Measurements from ENCODE around the gene LRGUK.

Gene LRGUK

DNA sequence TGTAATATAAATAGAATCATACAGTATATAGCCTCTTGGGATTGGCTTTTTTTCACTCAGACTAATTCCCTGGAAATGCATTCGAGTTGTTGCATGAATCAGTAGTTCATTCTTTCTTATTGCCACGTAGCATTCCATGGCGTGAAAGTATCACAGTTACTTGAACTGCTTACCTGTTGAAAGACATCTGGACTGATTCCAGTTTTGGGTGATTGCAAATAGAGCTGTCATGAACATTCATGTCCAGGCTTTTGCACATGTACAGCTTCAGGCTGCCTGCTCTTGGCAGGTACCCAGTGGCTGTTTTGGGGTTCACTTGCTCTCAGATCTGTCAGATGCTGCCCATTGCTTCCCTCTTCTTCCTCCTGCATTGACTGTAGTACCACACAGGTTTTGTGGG lies 54.9 kb downstream of the LRGUK start:
- in situ Hi-C loops (cut with HindIII; ENCODE audit: low sequenced_read_pairs) = no loop called here

DNA sequence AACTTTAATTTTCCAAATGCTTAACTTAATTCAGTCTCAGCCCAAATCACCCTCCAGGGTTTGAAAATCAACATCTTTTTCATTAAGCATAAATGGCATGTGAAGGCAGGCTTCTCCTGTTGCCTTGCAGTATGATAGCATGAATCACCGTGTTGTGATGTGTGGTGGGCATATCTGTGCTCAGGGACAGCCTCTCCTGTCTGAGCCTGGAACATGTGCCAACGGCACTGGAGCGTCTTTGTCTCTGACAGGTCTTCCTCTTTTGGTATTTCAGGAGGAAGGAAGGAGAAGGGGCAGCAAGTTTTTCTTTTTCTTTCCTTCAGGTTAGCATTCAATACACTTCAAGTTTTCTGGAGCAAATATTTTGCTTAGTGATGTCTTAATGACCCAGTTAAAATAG lies 57.6 kb downstream of the LRGUK start:
- in situ Hi-C loops (cut with HindIII; ENCODE audit: low sequenced_read_pairs) = no loop called here

DNA sequence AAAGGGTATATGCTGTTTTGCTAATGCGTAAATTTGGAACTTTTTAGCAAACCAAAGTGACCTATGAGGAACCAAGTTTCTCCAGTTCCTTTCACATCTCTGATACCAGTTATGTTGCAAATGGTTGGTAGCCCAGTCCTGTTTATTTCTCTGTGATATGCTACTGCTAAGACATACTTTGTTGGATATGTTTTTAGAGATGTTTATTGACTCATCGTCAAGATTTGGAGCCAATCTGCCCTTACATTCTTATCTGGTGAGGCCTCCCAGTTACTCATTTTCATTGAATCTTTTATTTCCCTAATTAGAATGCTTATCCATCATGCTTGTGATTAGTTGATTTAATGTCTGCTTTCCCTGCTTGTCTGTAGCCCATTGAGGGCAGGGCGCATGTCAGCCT lies 58.9 kb downstream of the LRGUK start:
- in situ Hi-C loops (cut with HindIII; ENCODE audit: low sequenced_read_pairs) = no loop called here

DNA sequence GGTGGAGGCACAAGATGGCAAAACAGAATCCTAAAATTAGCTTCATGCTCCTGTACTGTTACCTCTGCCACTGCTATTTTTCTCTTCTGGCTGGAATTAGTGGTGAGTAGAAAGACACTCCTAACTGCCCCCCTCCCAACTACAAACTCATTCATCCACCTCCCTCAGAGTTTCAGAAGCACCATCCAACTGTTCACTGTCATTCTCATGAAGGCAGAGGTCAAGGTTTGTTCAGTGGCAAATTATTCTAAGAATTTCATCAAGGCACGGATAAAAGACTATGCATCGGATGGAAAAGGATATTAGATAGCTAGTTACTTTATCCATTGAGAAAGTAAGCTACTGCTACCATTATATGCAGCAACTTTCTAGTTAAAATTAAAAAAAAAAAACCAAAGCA lies 59.7 kb downstream of the LRGUK start:
- in situ Hi-C loops (cut with HindIII; ENCODE audit: low sequenced_read_pairs) = no loop called here

DNA sequence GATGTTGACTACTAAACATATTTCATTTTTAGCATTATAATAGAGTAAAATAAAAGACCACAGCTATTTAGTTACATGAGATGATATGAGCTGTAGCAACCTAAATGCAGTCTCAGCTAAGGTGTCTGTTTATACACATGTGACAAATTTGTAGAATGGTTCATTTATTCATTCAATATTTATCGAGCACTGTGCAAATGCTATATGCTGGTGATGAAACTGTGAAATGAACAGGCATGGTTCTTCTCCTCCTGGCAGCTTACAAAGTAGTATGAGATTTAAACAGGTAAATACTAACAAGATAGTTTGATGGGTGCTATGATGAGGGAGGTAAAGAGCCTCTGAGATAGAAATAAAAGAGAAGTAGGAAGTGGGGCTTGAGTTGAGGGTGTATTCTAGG lies 60.8 kb downstream of the LRGUK start:
- in situ Hi-C loops (cut with HindIII; ENCODE audit: low sequenced_read_pairs) = no loop called here

DNA sequence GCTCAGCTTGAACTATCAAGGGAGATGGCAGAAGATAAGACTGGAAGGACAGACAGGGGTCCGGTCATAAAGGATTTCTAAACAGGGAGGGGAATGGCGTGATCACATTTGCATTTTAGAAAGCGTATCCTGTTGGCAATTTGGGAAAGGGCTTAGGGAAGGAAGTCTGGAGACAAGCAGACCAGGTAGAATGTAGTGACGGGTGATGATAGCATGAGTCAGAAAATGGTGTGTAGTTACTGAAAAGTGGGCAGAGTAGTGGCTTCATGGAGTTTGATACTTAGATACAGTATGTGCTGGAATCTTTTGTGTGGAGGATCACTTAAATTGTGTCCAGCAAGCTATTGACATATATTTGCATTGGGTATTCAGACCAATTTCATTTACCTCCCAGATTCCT lies 61.2 kb downstream of the LRGUK start:
- in situ Hi-C loops (cut with HindIII; ENCODE audit: low sequenced_read_pairs) = no loop called here

DNA sequence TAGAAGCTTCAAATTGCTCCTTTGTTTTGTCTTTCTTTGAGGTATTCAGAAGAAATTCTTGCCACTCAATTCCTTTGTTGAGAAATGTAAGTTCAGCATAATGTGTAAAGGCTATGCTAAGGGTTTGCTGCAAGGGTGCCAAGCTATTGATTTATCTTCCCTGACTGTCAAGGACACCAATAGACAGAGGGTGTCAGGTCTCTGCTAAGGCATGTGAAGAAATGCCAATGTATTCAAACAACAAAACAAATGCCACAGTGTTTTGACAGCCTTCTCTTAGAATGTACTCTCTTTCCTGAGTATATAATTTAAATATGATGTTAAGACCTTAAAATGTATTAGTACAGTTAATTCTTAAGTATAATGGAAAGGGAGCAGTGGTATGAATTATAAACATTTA lies 62.4 kb downstream of the LRGUK start:
- in situ Hi-C loops (cut with HindIII; ENCODE audit: low sequenced_read_pairs) = no loop called here

DNA sequence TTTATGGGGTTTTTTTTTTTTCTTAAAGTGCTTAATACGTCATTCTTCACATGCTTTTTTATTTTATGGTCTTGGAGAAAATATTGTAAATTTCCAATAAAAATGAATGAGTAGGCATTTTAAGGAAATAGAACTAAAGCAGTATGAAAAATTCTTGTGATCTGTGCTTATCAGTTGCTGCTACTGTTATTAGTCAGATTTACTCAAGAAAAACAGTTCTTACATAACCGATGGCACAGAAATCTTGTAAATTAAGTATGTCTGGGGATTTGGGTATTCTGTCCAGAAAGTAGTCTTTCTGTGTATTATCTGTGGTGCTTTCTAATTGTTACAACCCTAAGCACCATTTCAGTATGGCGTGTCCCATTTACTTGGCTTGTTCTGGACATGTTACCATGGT lies 64.7 kb downstream of the LRGUK start:
- in situ Hi-C loops (cut with HindIII; ENCODE audit: low sequenced_read_pairs) = no loop called here

DNA sequence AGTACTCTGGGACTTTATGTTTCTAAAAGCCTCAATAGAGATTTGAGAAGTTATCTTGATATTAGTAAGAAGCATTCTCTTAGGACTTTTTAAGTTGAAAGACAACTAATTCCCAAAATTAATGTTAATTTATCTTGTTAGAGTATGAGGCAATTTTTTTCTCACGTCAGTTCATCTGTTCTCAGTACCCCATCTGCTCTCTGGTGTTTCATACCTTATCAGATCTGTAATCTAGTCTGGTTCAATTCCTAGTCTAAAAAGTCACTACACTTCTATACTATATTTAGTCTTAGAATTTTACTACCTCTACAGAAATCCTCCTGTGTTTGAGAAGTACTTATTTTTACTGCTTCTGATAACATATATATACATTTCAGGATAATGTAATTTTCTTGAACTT lies 66.1 kb downstream of the LRGUK start:
- in situ Hi-C loops (cut with HindIII; ENCODE audit: low sequenced_read_pairs) = no loop called here

DNA sequence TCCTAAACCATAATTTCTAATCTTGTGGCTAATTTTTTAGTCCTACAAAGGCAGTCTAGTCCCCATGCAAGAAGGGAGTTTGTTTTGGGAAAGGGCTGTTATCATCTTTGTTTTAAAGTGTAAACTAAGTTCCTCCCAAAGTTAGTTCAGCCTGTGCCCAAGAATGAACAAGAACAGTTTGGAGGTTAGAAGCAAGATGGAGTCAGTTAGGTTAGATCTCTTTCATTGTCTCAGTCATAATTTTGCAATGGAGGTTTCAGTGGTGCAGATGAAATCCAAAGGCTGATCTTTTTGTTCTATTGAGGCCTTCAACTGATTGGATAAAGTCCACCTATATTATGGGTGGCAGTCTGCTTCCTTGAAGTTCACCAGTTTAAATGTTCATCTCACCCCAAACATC lies 68.1 kb downstream of the LRGUK start:
- in situ Hi-C loops (cut with HindIII; ENCODE audit: low sequenced_read_pairs) = no loop called here

DNA sequence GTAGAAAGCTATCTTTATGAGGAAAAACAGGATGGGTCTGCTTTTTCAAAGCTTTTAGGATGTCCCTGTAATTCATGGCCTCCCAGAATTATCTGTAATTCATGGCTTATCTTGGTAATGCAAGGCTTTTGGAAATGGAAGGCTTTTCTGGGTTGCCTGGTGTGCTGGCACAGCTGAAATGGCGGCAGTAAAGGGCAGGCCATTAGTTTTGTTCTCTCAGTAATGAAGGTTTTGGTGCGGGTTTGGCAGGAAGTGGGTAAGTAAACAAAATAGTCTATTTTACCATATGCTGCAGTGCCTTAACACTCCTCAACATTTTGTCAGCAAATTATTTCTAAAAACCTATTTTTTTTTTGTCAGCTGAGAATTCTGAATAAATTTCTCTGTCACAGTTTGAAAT lies 69.3 kb downstream of the LRGUK start:
- in situ Hi-C loops (cut with HindIII; ENCODE audit: low sequenced_read_pairs) = no loop called here

DNA sequence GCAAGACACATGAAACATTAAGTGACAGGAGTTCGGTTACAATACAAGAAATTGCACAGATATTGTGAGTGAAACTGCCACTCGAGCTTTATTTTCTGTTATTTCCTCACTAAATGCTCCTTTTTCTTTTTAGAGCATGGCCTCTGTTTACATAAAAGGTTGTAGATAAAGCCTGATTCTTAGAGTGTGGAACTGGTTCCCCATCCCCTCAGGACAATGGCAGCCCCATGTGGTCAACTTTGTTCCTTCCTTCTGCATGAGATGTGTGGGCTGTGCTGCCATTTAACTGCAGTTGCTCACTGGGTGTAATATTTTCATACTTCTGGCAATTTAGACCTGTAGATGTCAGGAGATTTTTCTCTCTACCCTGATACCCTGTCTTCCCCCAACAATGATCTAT lies 70.2 kb downstream of the LRGUK start:
- in situ Hi-C loops (cut with HindIII; ENCODE audit: low sequenced_read_pairs) = no loop called here

DNA sequence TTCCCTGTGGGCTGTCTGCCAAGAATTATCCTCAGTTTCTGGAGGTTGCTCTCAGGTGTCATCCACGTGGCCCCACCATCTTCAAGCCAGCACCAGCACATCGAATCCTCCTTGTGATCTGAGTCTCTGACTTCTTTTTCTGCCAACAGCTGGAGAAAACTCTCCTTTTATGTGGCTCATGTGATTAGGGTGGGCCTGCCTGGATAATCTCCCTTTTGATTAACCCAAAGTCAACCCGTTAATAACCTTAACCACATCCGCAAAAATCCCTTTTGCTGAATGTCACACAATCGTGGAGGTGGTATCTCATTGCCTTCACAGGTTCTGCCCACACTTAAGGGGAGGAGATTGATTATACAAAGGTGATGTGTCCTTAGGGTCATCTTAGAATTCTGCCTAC lies 73.8 kb downstream of the LRGUK start:
- in situ Hi-C loops (cut with HindIII; ENCODE audit: low sequenced_read_pairs) = no loop called here

DNA sequence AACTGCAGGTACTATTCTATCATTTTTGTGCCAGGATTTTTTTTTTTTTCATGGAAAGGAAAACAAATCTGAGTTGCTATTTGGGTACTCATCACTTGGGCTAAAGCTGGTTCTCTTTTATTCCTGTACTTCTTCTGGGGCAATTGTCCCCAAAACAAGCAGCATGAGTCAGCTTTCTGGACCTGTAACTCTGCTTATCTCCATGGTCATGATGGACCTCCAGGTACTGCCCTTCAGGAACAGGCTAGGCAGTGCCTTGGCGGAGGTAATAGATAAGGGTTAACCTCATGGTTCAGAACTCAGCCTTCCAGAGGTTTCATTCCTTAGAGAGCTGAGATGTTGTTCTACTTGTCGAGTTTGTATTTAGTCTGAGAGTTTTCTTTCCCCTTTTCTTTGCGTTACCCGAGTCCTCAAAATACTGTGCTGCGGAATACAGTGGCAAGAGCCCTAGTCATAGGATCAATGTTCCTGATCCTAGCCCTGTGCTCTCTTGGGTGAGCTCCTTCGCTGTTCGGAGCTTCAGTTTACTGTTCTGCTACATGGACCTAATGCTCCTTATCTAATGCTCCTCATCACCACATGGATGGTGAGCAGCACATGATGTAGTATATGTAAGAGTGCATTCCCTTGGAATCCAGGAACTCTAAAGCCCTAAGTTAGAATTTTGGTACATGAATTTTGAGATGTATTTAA lies 74.6 kb downstream of the LRGUK start:
- in situ Hi-C loops (cut with HindIII; ENCODE audit: low sequenced_read_pairs) = no loop called here

DNA sequence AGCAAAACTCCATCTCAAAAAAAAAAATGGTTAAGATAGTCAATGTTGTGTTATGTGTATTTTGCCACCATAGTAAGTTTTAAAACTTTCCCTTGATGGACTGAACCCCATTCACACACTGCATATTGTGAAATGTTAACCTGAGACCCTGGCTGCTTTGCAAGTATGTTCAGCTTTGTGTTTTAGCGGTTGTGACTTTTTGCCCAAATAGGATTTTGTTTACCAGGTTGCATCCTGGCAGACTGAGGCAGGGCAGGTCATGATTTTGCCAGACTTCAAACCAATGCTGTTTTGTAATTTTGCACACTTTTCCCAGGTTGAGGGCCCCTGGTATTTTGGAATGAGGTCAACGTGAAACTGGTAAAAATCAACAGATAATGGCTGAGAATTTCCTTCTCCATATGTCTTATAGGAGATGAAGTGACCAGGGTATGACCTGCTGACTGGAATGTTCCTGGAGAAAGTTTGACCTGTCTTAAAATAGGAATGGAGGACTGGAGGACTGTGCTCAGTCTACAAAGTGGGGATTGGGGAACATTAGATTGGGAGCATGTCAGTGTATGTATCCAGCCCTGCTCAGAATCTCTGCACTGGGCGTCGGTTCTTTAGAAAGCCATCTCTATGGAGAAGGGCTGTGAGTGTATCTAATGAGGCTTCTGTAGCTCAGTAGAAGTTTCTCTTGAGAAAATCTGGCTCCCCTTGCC lies 76.2 kb downstream of the LRGUK start:
- in situ Hi-C loops (cut with HindIII; ENCODE audit: low sequenced_read_pairs) = no loop called here

DNA sequence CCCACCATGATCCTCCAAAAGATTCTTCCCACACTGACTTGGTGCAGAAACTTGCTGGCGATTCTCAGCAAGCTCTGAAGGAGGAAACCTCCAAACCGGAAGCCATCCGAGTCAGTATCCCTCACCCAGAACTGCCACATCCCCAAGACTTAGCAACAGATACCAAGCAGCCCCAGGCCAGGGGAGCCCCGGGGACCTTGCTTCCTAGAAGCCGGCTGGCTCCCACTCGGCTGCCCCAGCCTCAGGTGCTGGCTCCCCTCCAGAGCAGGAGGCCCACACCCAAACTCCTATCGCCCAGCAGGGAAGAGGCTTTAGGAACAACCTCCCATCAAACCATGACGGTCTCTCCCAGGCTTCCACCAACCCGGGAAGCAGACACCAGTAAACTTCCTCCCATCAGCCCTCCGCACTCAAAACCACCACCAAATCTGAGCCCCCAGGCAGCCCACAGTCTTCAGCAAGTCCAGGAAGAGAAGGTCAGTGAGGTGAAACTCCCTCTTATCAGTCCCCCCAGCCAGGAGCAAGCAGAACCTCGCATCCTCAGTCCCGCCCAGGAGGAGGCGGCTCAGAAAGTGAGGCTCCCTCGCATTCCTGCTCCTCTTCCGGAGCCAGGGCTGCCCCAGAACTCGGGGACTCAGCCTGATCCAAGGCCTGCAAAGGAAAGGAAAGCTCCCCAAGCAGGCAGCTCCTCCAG lies 82.3 kb downstream of the LRGUK start:
- in situ Hi-C loops (cut with HindIII; ENCODE audit: low sequenced_read_pairs) = no loop called here

DNA sequence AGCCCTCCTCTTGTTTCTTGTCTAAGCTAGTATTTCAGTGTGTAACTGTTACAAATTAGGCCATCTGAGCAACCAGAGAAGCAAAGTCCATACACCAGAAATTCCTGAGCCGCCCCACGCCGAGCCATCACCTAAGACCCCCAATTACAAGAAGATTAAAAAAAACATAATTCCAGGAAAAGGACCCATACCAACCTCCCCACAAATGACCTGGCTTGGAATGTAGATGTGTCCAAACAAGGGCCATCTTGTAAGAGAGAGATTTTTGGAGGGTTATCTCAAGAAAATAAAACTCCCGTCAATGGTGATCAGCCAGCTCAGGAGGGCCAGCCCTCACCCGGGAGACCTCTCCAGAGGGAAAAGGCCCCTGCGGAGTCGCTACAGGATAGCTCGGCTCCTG lies 83.1 kb downstream of the LRGUK start:
- in situ Hi-C loops (cut with HindIII; ENCODE audit: low sequenced_read_pairs) = no loop called here

DNA sequence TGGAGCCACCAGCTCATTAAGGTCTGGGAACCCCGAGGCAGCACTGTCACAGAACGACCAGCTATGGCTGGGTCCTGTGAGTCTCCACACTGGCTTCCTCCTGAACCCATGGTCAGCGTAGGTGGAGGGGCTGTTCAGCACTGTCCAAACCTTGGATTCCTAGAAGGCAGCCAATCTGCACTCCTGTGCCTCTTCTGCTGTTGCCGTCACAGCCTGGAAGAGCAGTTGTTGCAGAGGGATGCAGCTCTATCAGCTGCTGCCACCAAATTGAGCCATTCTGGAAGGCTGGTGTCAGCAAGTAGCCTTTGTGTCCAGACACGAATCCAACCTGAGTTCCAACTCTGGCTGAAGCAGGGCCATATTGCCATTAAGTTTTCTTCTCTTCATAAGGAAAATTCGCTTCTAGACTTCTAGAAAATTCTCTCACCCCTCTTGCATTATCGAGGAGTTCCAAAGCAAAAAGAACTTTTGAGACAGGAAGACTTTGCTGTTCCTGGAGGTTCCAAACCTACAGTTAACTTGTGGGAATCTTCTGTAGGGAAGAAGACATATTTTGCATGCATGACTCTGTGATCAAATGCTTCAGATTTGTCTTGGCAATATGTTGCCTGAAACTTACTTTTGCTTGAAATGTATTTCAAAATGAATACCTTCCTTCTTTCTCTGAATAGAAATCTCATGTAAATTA lies 84.0 kb downstream of the LRGUK start:
- in situ Hi-C loops (cut with HindIII; ENCODE audit: low sequenced_read_pairs) = no loop called here

DNA sequence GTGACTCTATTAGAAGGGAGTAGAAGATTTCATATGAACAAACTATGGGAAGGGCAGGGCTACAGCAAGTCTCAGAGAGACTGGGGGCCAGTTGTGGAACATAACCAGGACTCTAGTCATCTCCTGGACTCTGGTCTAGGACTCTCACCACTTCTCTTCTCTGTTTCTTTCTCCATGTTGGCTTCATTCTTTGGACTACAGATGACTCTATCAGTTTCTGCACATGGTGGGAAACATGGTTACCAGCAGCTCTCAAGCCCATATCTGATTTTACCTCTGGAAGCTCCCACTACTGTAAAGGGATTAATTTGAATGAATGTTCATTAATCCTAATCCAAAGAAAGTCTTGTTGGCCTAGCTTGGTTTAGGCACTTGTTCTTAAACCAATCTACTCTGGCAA lies 84.7 kb downstream of the LRGUK start:
- in situ Hi-C loops (cut with HindIII; ENCODE audit: low sequenced_read_pairs) = no loop called here

DNA sequence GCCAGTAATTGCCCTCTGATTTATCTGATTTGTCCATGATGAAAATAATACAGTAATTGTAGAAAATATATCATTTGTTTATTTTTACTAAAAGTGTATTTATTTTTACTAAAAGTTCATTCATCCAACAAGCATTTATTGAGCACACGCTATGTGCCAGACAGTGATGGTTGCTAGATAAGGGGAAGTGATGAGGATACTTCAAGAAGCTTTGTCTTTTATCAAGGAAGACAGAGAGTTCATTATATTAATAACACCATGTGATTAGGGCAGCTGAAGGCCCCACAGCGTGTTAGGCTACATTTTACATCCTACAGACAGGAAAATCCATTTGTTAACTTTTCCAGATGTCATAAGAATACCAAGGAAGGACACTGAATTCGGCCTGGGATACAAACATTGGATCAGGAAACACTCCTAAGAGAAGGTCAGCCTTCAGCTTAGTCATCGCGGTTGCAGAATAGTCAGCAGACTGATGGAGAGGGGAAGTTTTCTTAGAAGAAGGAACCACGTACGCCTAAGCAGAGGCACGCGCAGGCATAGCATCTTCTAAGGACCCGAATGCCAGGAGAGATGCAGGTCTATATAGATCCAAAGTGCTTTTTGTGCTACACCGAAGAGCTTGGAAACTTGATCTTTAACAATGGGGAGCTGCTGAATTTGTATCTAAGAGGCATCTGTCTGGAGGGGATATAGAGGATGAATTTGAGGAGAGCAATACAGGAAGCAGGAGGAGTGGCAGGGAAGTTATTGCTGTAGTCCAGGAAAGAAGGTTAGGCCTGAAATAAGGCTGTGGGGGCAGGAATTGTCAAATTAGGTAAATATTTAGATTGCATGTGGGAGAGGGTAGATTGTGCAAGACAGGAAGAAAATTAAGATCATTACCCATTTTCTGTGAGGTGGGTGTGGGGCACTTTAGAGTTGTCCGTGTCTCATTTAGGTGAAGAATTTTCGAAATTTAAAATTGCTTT lies 85.7 kb downstream of the LRGUK start:
- in situ Hi-C loops (cut with HindIII; ENCODE audit: low sequenced_read_pairs) = no loop called here

DNA sequence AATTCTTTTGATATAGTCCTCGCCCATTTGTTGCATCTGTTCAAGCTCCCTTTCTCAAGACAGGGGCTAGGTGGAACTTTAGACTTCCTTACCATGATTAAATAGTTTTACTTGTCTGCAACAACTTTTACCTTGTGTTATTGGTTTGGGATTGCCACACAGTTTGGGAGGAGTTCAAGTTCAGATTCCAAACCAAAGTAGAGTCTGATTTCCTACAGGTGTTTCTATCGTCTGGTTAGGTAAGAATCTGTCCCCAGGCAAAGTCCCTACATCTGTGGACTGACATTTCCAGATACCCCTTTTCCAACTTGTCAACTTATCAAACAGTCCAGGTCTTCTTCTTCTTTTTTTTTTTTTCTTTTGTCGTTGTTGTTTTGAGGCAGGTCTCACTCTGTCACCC lies 93.1 kb downstream of the LRGUK start:
- in situ Hi-C loops (cut with HindIII; ENCODE audit: low sequenced_read_pairs) = no loop called here

All from DLD1 (cell line).